ENCODE data around the gene LRBA.

LRBA gene

DNA sequence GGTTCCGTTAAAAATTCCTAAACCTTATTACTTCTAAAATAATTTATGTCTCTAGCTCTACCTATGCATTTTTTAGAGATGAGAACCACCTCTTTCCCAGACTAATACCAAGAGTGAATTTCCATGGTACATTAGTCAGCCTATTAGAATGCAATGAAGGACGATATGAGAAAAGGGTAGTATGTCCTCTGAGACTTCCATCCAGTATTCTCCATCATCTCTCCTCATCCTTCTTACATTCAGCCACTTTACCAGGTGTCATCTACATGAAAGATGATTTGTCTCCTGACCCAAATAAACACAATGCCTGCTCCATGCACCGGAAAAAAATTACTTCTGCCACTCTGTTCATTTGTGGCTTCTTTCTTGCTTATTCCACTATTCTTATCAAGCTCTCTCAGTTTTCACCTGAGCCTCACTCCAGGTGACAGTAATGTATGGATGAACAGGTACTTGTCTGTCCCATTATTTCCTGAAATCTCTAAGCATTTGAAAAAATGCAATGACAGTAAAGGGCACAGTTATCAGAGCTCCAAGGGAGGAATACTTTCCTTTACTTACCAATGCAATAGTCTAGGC, 335.2 kb downstream of the LRBA start:
- Histone ChIP-seq H3K4me3 (ENCODE audit: low read length) (no peak overlapping the region), H3F3A (ENCODE audit: control insufficient read depth, insufficient read depth) (no peaks in the 10 kb centered on the region; the same call in 1 of the 2 replicates), H3K27me3 (ENCODE audit: control insufficient read depth, low read length) (no peaks in the 10 kb centered on the region), H3K36me3 (ENCODE audit: control insufficient read depth, low read length) (peaks cover 26% of the 10 kb centered on the region), H3K79me2 (ENCODE audit: control insufficient read depth, low read length) (peaks cover 17% of the 10 kb centered on the region), H3K9me3 (ENCODE audit: control insufficient read depth, insufficient read depth, low read length) (no peaks in the 10 kb centered on the region), H3K27ac (ENCODE audit: low read depth, low read length) (no peak overlapping the region), H3K4me2 (ENCODE audit: low read length) (no peak overlapping the region), H3K9me2 (replicated peaks; ENCODE audit: control insufficient read depth, low read length) (0 out of 2 replicates have a peak, but pooled peaks cover 2% of the 10 kb centered on the region), H4K20me1 (ENCODE audit: control insufficient read depth, insufficient read depth, low read depth, low read length) (no peaks in the 10 kb centered on the region), H3K4me1 (ENCODE audit: control insufficient read depth, low read length) (peaks cover 49% of the 10 kb centered on the region)
- no peak for TF ChIP-seq EZH2phosphoT487 (IDR thresholded peaks at IDR 0.05; ENCODE audit: borderline replicate concordance, low read length)
- TF ChIP-seq, protein P1, sequence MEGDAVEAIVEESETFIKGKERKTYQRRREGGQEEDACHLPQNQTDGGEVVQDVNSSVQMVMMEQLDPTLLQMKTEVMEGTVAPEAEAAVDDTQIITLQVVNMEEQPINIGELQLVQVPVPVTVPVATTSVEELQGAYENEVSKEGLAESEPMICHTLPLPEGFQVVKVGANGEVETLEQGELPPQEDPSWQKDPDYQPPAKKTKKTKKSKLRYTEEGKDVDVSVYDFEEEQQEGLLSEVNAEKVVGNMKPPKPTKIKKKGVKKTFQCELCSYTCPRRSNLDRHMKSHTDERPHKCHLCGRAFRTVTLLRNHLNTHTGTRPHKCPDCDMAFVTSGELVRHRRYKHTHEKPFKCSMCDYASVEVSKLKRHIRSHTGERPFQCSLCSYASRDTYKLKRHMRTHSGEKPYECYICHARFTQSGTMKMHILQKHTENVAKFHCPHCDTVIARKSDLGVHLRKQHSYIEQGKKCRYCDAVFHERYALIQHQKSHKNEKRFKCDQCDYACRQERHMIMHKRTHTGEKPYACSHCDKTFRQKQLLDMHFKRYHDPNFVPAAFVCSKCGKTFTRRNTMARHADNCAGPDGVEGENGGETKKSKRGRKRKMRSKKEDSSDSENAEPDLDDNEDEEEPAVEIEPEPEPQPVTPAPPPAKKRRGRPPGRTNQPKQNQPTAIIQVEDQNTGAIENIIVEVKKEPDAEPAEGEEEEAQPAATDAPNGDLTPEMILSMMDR (IDR thresholded peaks at IDR 0.05; ENCODE audit: low read depth, low read length, poor library complexity, severe bottlenecking), result no peak

DNA sequence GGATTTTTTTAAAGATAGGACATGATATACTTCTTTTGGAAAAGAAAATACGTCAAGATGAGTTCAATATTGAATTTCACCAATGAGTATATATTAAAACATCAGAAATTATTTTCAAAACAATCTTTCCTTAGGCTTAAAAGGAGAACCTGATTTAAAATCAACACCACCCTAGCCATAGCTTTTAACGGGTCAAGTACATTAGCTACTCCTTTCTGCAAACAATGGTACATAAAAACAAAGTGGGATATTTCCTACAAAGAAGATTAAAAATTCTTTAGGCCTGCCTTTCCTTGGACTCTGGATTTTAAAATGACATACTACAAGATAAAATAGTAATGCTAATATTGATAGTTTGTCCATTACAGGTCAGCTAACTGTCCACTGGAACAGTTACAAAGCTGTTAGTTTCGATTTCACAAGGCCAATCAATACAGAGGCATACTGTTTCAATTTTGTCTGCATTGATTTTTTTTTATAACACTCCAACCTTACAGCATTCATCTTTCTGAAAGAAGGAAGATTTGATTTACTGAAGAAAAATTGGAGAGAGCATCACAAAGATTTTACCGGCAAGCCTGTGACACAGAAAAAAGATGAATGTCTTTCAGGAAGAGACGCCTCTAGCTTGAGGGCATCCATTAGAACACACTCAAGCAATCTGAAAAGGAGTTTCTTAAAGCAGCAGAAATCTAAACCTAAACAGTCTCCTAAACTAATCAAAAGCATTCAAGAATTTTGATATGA, 335.9 kb downstream of the LRBA start:
- no peak overlapping the region for H3K4me3 ChIP-seq (ENCODE audit: low read length)
- no peaks in the 10 kb centered on the region for H4K20me1 ChIP-seq (ENCODE audit: control insufficient read depth, insufficient read depth, low read depth, low read length)
- peaks cover 26% of the 10 kb centered on the region for H3K36me3 ChIP-seq (ENCODE audit: control insufficient read depth, low read length)
- H3K27ac ChIP-seq (ENCODE audit: low read depth, low read length), result no peak overlapping the region
- TF ChIP-seq EZH2phosphoT487 (IDR thresholded peaks at IDR 0.05; ENCODE audit: borderline replicate concordance, low read length), result no peak
- TF ChIP-seq, protein P1 (IDR thresholded peaks at IDR 0.05; ENCODE audit: low read depth, low read length, poor library complexity, severe bottlenecking), result no peak
- no peaks in the 10 kb centered on the region for H3K27me3 ChIP-seq (ENCODE audit: control insufficient read depth, low read length)
- peaks cover 17% of the 10 kb centered on the region for H3K79me2 ChIP-seq (ENCODE audit: control insufficient read depth, low read length)
- H3K9me2 ChIP-seq (replicated peaks; ENCODE audit: control insufficient read depth, low read length), result 0 out of 2 replicates have a peak, but pooled peaks cover 2% of the 10 kb centered on the region
- H3F3A ChIP-seq (ENCODE audit: control insufficient read depth, insufficient read depth), result no peaks in the 10 kb centered on the region; the same call in 1 of the 2 replicates
- H3K4me2 ChIP-seq (ENCODE audit: low read length), result no peak overlapping the region
- no peaks in the 10 kb centered on the region for H3K9me3 ChIP-seq (ENCODE audit: control insufficient read depth, insufficient read depth, low read length)
- H3K4me1 ChIP-seq (ENCODE audit: control insufficient read depth, low read length), result peaks cover 49% of the 10 kb centered on the region

DNA sequence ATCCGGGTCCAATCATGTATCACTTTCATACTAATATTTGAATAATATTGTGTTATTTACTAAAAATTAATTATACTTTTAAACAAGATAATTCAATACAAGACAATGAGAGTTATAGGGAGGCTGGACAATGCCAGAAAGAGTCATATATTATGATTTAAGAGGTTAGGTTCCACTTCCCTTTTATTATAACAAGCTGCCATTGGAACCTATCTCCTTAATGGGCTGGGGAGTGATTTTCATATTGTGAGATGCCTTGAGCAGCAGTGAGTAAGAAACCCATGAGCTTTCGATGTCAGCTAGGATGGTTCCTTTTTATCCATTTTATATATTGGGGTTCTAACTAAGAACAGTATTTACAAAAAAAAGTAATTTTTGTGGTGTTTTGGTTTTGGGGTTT, 341.3 kb downstream of the LRBA start:
- H3K9me2 ChIP-seq (replicated peaks; ENCODE audit: control insufficient read depth, low read length), result no peaks in the 10 kb centered on the region
- no peaks in the 10 kb centered on the region for H3F3A ChIP-seq (ENCODE audit: control insufficient read depth, insufficient read depth)
- 0 out of 2 replicates have a peak, but pooled peaks cover 3% of the 10 kb centered on the region for H3K36me3 ChIP-seq (ENCODE audit: control insufficient read depth, low read length)
- H4K20me1 ChIP-seq (ENCODE audit: control insufficient read depth, insufficient read depth, low read depth, low read length), result no peaks in the 10 kb centered on the region
- H3K79me2 ChIP-seq (ENCODE audit: control insufficient read depth, low read length), result no peaks in the 10 kb centered on the region
- peaks cover 12% of the 10 kb centered on the region for H3K4me1 ChIP-seq (ENCODE audit: control insufficient read depth, low read length)
- H3K9me3 ChIP-seq (ENCODE audit: control insufficient read depth, insufficient read depth, low read length), result no peaks in the 10 kb centered on the region
- no peak overlapping the region for H3K4me3 ChIP-seq (ENCODE audit: low read length)
- TF ChIP-seq, protein P1 (IDR thresholded peaks at IDR 0.05; ENCODE audit: low read depth, low read length, poor library complexity, severe bottlenecking), result no peak
- no peak for TF ChIP-seq EZH2phosphoT487 (IDR thresholded peaks at IDR 0.05; ENCODE audit: borderline replicate concordance, low read length)
- no peaks in the 10 kb centered on the region for H3K27me3 ChIP-seq (ENCODE audit: control insufficient read depth, low read length)
- no peak overlapping the region for H3K27ac ChIP-seq (ENCODE audit: low read depth, low read length)
- H3K4me2 ChIP-seq (ENCODE audit: low read length), result no peak overlapping the region
